ENCODE data around the gene ARPC4.

The ARPC4 gene

DNA sequence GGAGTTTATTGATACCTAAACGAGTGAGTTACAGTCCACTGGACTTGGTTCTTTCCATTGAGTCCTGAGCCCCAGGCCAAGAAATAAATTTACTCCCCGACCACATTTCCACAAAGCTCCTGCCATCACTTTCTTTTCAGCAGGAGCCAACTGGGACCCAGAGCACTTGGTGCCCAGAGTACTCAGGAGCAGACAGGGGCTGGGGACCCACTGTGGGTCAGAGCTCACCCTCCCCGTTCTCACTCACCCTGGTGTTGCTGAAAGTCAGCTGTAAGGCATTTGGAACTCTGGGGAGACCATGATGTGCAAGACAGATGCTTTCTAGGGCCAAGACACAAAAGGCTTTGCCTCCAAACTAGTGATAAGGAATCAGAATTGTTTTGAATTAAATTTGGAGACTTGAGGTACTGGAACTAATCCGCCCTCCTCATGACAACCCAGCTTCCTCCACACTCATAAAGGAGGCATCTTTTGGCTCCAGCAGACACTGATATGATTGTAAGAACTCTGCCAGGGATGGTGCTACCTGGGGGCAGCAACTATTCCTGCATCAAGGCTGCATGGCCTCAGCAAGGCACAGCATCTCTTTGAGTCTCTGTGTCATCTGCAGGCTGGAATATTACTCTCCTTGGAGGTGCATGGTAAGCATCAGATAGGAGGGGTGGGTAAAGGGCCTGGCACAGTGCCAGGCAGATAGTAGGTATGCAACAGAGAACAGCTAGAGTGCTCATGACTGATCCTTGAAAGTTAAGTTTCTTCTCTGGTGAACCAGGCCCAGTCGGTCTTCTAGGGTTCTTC lies 15.8 kb upstream of the ARPC4 start:
- Histone ChIP-seq H3K4me3 (ENCODE audit: low read length) (no peak overlapping the region), H3K9me3 (ENCODE audit: control insufficient read depth, low read depth, low read length) (no peaks in the 10 kb centered on the region), H3K4me1 (ENCODE audit: control insufficient read depth, low read depth, low read length) (no peaks in the 10 kb centered on the region), H3K9ac (ENCODE audit: low read length) (no peak overlapping the region), H3K27me3 (ENCODE audit: control insufficient read depth, insufficient read depth, low read length) (peaks cover 8% of the 10 kb centered on the region), H3K27ac (ENCODE audit: low read length) (no peak overlapping the region), H3K36me3 (ENCODE audit: control insufficient read depth, low read depth, low read length) (peaks cover 14% of the 10 kb centered on the region)

DNA sequence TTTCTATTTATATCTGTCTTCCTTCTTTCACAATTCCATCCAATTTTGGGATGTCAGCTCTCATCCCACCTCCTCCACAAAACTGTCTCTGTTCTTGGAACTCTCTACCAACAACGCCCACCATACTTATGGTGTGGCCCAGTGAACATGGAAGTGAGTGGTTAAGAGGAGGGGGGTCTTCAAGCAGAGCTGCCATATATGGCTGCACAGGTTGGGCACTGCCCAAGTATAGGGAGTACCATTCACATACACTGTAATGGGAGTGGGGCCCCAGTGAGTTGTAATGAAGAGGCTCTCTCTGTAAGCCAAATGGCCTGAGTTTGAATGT lies 15.2 kb upstream of the ARPC4 start:
- Histone ChIP-seq H3K36me3 (ENCODE audit: control insufficient read depth, low read depth, low read length) (peaks cover 20% of the 10 kb centered on the region), H3K27ac (ENCODE audit: low read length) (no peak overlapping the region), H3K9ac (ENCODE audit: low read length) (no peak overlapping the region), H3K4me1 (ENCODE audit: control insufficient read depth, low read depth, low read length) (no peaks in the 10 kb centered on the region), H3K27me3 (ENCODE audit: control insufficient read depth, insufficient read depth, low read length) (peaks cover 3% of the 10 kb centered on the region), H3K9me3 (ENCODE audit: control insufficient read depth, low read depth, low read length) (no peaks in the 10 kb centered on the region), H3K4me3 (ENCODE audit: low read length) (no peak overlapping the region)

DNA sequence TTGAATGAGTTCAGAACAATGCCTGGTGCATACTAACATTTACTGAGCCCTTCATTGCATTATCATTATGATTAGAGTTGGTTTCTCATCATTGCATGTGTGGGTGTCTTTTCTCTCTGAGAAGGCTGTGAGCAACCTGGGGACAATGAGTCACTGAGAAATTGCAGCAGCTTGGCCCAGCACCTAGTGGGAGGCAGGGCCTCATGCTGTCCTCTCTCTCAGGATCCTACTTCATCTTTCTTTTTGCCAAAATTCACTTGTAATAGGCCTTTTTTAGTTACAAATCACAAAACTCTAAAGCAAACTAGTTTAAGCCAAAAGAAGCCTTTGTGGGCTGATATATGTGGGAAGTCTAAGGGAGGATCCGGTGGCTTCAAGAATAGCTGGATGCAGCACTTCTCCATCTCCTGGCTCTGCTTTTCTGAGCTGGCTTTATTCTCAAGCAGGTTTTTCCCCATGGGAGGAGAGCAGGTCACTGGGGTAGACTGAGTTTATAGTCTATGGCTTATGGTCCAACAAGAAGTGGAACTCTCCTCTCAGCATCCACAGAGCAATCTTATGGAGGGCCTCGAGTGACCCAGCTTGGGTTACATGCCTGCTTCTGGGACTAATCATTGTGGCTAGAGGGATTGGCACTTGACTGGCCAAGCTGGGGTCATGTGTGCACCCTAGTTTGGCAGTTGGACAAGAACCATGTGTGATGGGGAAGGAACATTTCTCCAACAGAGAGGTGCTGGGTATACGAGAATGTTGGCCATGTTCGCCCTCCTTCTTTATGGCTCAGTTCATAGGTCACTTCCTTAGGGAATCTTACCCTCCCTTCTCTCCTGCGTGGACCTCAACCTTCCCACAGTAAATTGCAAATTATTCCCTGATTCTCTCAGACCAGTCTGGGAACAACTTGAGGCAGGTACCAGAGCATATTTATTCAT lies 14.5 kb upstream of the ARPC4 start:
- no peaks in the 10 kb centered on the region for H3K9me3 ChIP-seq (ENCODE audit: control insufficient read depth, low read depth, low read length)
- no peaks in the 10 kb centered on the region for H3K4me1 ChIP-seq (ENCODE audit: control insufficient read depth, low read depth, low read length)
- no peaks in the 10 kb centered on the region for H3K27me3 ChIP-seq (ENCODE audit: control insufficient read depth, insufficient read depth, low read length)
- H3K36me3 ChIP-seq (ENCODE audit: control insufficient read depth, low read depth, low read length): peaks cover 20% of the 10 kb centered on the region
- H3K4me3 ChIP-seq (ENCODE audit: low read length): no peak overlapping the region
- no peak overlapping the region for H3K27ac ChIP-seq (ENCODE audit: low read length)
- H3K9ac ChIP-seq (ENCODE audit: low read length): no peak overlapping the region

GRCh38 chr3:9779075-9779593 lies 13.7 kb upstream of the ARPC4 start:
- H3K9me3 ChIP-seq (ENCODE audit: control insufficient read depth, low read depth, low read length): no peaks in the 10 kb centered on the region
- H3K27ac ChIP-seq (ENCODE audit: low read length): no peak overlapping the region
- no peaks in the 10 kb centered on the region for H3K27me3 ChIP-seq (ENCODE audit: control insufficient read depth, insufficient read depth, low read length)
- H3K4me1 ChIP-seq (ENCODE audit: control insufficient read depth, low read depth, low read length): no peaks in the 10 kb centered on the region
- no peak overlapping the region for H3K4me3 ChIP-seq (ENCODE audit: low read length)
- peaks cover 26% of the 10 kb centered on the region for H3K36me3 ChIP-seq (ENCODE audit: control insufficient read depth, low read depth, low read length)
- no peak overlapping the region for H3K9ac ChIP-seq (ENCODE audit: low read length)

DNA sequence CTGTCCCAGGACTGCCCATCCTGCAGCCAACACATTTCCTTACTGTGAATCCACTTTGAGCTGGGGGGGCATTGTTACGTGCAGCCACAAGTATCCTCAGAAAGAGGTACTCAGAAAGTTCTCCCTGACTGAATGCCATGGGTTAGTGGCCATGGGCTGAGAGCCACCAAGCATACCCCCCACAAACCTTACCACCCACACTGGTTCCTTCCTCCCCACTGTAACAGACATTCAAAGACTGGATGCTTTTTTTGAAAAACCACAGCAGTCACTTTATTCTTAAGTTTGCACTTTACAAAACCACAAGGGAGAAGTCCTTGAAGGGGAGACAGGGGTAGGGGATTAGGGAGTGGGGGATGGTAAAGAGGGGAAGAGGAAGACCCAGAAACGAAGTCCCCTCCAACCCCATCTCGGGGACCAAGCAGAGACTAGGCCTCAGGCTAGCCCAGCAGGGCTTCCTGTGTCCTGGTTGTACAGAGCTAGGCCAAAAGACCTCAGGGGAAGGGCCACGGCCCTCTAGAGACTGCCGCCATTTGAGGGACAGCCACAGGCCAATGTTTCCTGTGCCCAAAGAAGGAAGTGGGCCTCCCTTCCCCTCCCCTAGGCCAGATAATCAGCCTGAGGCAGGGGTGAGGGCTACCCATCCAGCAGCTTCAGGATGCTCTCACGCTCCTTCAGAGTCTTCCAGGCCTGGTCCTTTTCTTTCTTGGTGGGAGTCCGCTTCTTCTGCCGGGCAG lies 13.0 kb upstream of the ARPC4 start:
- no peak overlapping the region for H3K4me3 ChIP-seq (ENCODE audit: low read length)

GRCh38 chr3:9780458-9780812 lies 12.4 kb upstream of the ARPC4 start:
- Histone ChIP-seq H3K4me3 (ENCODE audit: low read length) (no peak overlapping the region), H3K36me3 (ENCODE audit: control insufficient read depth, low read depth, low read length) (peaks cover 31% of the 10 kb centered on the region), H3K27ac (ENCODE audit: low read length) (no peak overlapping the region), H3K4me1 (ENCODE audit: control insufficient read depth, low read depth, low read length) (no peaks in the 10 kb centered on the region), H3K9ac (ENCODE audit: low read length) (no peak overlapping the region), H3K27me3 (ENCODE audit: control insufficient read depth, insufficient read depth, low read length) (no peaks in the 10 kb centered on the region), H3K9me3 (ENCODE audit: control insufficient read depth, low read depth, low read length) (no peaks in the 10 kb centered on the region)

More for the DNA sequence above, 13.0 kb upstream of the ARPC4 start:
- Histone ChIP-seq H3K27ac (ENCODE audit: low read length) (no peak overlapping the region), H3K9ac (ENCODE audit: low read length) (no peak overlapping the region), H3K36me3 (ENCODE audit: control insufficient read depth, low read depth, low read length) (peaks cover 27% of the 10 kb centered on the region), H3K27me3 (ENCODE audit: control insufficient read depth, insufficient read depth, low read length) (no peaks in the 10 kb centered on the region), H3K9me3 (ENCODE audit: control insufficient read depth, low read depth, low read length) (no peaks in the 10 kb centered on the region), H3K4me1 (ENCODE audit: control insufficient read depth, low read depth, low read length) (no peaks in the 10 kb centered on the region)

DNA sequence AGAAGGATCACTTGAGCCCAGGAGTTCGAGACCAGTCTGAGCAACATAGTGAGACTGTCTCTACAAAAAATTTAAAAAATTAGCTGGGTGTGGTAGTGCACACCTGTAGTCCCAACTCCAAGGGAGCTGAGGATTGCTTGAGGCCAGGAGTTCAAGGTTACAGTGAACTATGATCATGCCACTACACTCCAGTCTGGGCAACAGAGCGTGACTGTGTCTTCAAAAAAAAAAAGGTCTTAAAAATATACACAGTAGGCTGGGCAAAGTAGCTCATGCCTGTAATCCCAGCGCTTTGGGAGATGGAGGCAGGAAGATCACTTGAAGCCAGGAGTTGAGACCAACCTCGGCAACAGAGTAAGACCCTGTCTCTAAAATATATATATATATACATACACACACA lies 12.0 kb upstream of the ARPC4 start:
- Histone ChIP-seq H3K4me3 (ENCODE audit: low read length) (no peak overlapping the region), H3K9me3 (ENCODE audit: control insufficient read depth, low read depth, low read length) (no peaks in the 10 kb centered on the region), H3K9ac (ENCODE audit: low read length) (no peak overlapping the region), H3K36me3 (ENCODE audit: control insufficient read depth, low read depth, low read length) (peaks cover 34% of the 10 kb centered on the region), H3K4me1 (ENCODE audit: control insufficient read depth, low read depth, low read length) (no peaks in the 10 kb centered on the region), H3K27ac (ENCODE audit: low read length) (no peak overlapping the region), H3K27me3 (ENCODE audit: control insufficient read depth, insufficient read depth, low read length) (no peaks in the 10 kb centered on the region)

GRCh38 chr3:9781551-9781950 lies 11.3 kb upstream of the ARPC4 start:
- Histone ChIP-seq H3K9me3 (ENCODE audit: control insufficient read depth, low read depth, low read length) (no peaks in the 10 kb centered on the region), H3K4me1 (ENCODE audit: control insufficient read depth, low read depth, low read length) (no peaks in the 10 kb centered on the region), H3K27ac (ENCODE audit: low read length) (no peak overlapping the region), H3K27me3 (ENCODE audit: control insufficient read depth, insufficient read depth, low read length) (no peaks in the 10 kb centered on the region), H3K4me3 (ENCODE audit: low read length) (no peak overlapping the region), H3K36me3 (ENCODE audit: control insufficient read depth, low read depth, low read length) (peaks cover 39% of the 10 kb centered on the region), H3K9ac (ENCODE audit: low read length) (no peak overlapping the region)

- Histone ChIP-seq H3K36me3 (ENCODE audit: control insufficient read depth, low read depth, low read length) (peaks cover 42% of the 10 kb centered on the region), H3K9ac (ENCODE audit: low read length) (no peak overlapping the region), H3K4me1 (ENCODE audit: control insufficient read depth, low read depth, low read length) (no peaks in the 10 kb centered on the region), H3K9me3 (ENCODE audit: control insufficient read depth, low read depth, low read length) (no peaks in the 10 kb centered on the region), H3K4me3 (ENCODE audit: low read length) (no peak overlapping the region), H3K27me3 (ENCODE audit: control insufficient read depth, insufficient read depth, low read length) (no peaks in the 10 kb centered on the region), H3K27ac (ENCODE audit: low read length) (no peak overlapping the region)
These were observed 10.8 kb upstream of the ARPC4 start for GRCh38 chr3:9781978-9782603.

GRCh38 chr3:9782770-9783169 lies 10.1 kb upstream of the ARPC4 start:
- no peak overlapping the region for H3K27ac ChIP-seq (ENCODE audit: low read length)
- H3K9ac ChIP-seq (ENCODE audit: low read length): no peak overlapping the region
- no peaks in the 10 kb centered on the region for H3K9me3 ChIP-seq (ENCODE audit: control insufficient read depth, low read depth, low read length)
- no peaks in the 10 kb centered on the region for H3K27me3 ChIP-seq (ENCODE audit: control insufficient read depth, insufficient read depth, low read length)
- peaks cover 44% of the 10 kb centered on the region for H3K36me3 ChIP-seq (ENCODE audit: control insufficient read depth, low read depth, low read length)
- no peak overlapping the region for H3K4me3 ChIP-seq (ENCODE audit: low read length)
- H3K4me1 ChIP-seq (ENCODE audit: control insufficient read depth, low read depth, low read length): no peaks in the 10 kb centered on the region

DNA sequence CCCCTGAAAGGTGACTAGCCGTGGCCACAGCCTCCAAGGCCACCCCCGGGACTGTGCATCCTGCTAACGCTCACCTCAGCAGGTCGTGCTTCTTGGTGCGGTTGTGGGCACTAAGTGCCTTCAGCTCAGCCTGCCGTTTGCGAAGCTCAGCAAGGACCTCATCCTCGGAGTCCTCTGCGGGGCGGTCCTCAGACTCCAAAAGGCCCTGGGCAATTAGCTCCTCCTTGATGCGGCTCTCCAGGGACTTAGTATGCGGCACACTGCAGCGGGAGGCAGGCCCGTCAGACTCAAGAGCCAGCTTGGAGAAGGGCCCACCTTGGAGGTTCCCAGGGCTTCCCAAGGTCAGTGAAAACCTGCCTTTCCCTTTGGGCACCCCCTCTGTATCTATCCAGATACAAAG lies 8.9 kb upstream of the ARPC4 start:
- Histone ChIP-seq H3K27me3 (ENCODE audit: control insufficient read depth, insufficient read depth, low read length) (no peaks in the 10 kb centered on the region), H3K9me3 (ENCODE audit: control insufficient read depth, low read depth, low read length) (no peaks in the 10 kb centered on the region), H3K36me3 (ENCODE audit: control insufficient read depth, low read depth, low read length) (peaks cover 45% of the 10 kb centered on the region), H3K4me3 (ENCODE audit: low read length) (no peak overlapping the region), H3K4me1 (ENCODE audit: control insufficient read depth, low read depth, low read length) (no peaks in the 10 kb centered on the region), H3K27ac (ENCODE audit: low read length) (no peak overlapping the region), H3K9ac (ENCODE audit: low read length) (no peak overlapping the region)

All from iPS-18a (cell line).